ENCODE measurements around the gene COLEC12. TPM values are rescaled to one million over a fixed set of nuclear protein-coding genes. Genes with fewer than 3 reads are reported as not detected.

Gene COLEC12
- total RNA-seq, 4 donors from 2014 or later: 1.4 to 12.2 (median 4.0) TPM

GRCh38 chr18:318791-319291 is 181.7 kb downstream of the COLEC12 start:
- 72 to 74% methylated on average over 9 of the region's 9 CpGs for WGBS, 2 donors
- peaks cover 0 to 18% (median 3%) of the 10 kb centered on the region in 3 donors for H3K4me1 ChIP-seq
- no peak for DNase-seq
- H3K27ac ChIP-seq: no peak overlapping the region
- H3K36me3 ChIP-seq: no peaks in the 10 kb centered on the region
- intact Hi-C loops (cut with DNase I): no loop called here
- no peaks in the 10 kb centered on the region for H3K27me3 ChIP-seq
- no peaks in the 10 kb centered on the region for H3K9me3 ChIP-seq
- TF ChIP-seq POLR2A (IDR thresholded peaks at IDR 0.05): no peak
- no peak for TF ChIP-seq CTCF (IDR thresholded peaks at IDR 0.05)
- H3K4me3 ChIP-seq: no peak overlapping the region

GRCh38 chr18:317618-318017 is 182.9 kb downstream of the COLEC12 start:
- DNase-seq: no peak
- no peaks in the 10 kb centered on the region for H3K9me3 ChIP-seq
- H3K4me3 ChIP-seq: no peak overlapping the region
- WGBS, 2 donors: 90 to 96% methylated on average over 2 to 6 of the region's 6 CpGs
- no peak overlapping the region for H3K27ac ChIP-seq
- no peaks in the 10 kb centered on the region for H3K27me3 ChIP-seq
- H3K4me1 ChIP-seq: peaks cover 0 to 13% (median under 1%) of the 10 kb centered on the region in 3 donors
- no peaks in the 10 kb centered on the region for H3K36me3 ChIP-seq
- TF ChIP-seq POLR2A (IDR thresholded peaks at IDR 0.05) (no peak), CTCF (IDR thresholded peaks at IDR 0.05) (no peak)
- intact Hi-C loops (cut with DNase I): no loop called here

GRCh38 chr18:316393-316792 is 184.1 kb downstream of the COLEC12 start:
- Histone ChIP-seq H3K27me3 (no peaks in the 10 kb centered on the region), H3K9me3 (no peaks in the 10 kb centered on the region), H3K4me1 (peaks cover 0 to under 1% (median 0%) of the 10 kb centered on the region in 3 donors), H3K4me3 (no peak overlapping the region), H3K36me3 (no peaks in the 10 kb centered on the region), H3K27ac (no peak overlapping the region)
- TF ChIP-seq POLR2A (IDR thresholded peaks at IDR 0.05) (no peak), CTCF (IDR thresholded peaks at IDR 0.05) (no peak)
- WGBS, 2 donors: 74 to 76% methylated on average over 8 of the region's 8 CpGs
- no peak for DNase-seq
- intact Hi-C loops (cut with DNase I): no loop called here

- intact Hi-C loops (cut with DNase I): no loop called here
- no peaks in the 10 kb centered on the region for H3K27me3 ChIP-seq
- H3K9me3 ChIP-seq: no peaks in the 10 kb centered on the region
- DNase-seq: no peak
- H3K4me3 ChIP-seq: no peak overlapping the region
- no peak overlapping the region for H3K27ac ChIP-seq
- TF ChIP-seq CTCF (IDR thresholded peaks at IDR 0.05): no peak
- TF ChIP-seq POLR2A (IDR thresholded peaks at IDR 0.05): no peak
- H3K4me1 ChIP-seq: no peaks in the 10 kb centered on the region
- no peaks in the 10 kb centered on the region for H3K36me3 ChIP-seq
Observed at GRCh38 chr18:313931-314330, 186.6 kb downstream of the COLEC12 start.

- TF ChIP-seq POLR2A (IDR thresholded peaks at IDR 0.05) (no peak), CTCF (IDR thresholded peaks at IDR 0.05) (no peak)
- DNase-seq: no peak
- intact Hi-C loops (cut with DNase I): no loop called here
- Histone ChIP-seq H3K9me3 (no peaks in the 10 kb centered on the region), H3K4me1 (no peaks in the 10 kb centered on the region), H3K27me3 (peaks cover 0 to 5% (median 0%) of the 10 kb centered on the region in 4 donors), H3K27ac (no peak overlapping the region), H3K4me3 (no peak overlapping the region), H3K36me3 (no peaks in the 10 kb centered on the region)
- WGBS, 2 donors: 57 to 67% methylated on average over 1 to 3 of the region's 4 CpGs
Observed at GRCh38 chr18:312415-312814, 188.1 kb downstream of the COLEC12 start.
